H9 (cell line): ENCODE results near the gene CD300E. TPM values are rescaled to one million over a fixed set of nuclear protein-coding genes. Genes with fewer than 3 reads are reported as not detected.

ENCODE experiments used
- DNase-seq: peaks from one replicate; pipeline ENCODE4 v3.0.0-alpha.2; 2017
- H2AFZ ChIP-seq: one replicate; pipeline ENCODE4 v1.6.1; 2013; ENCODE audit warnings: mild to moderate bottlenecking, low read length, control low read depth, moderate library complexity
- H2AK5ac ChIP-seq: 2 replicates; pipeline ENCODE4 v1.6.1; 2013; ENCODE audit warnings: low read length, control low read depth, mixed read lengths; ENCODE audit not compliant: insufficient read length
- H2BK120ac ChIP-seq: one replicate; pipeline ENCODE4 v1.6.1; 2013; ENCODE audit warnings: low read depth, mild to moderate bottlenecking, low read length, control low read depth, inconsistent platforms; ENCODE audit not compliant: poor library complexity, severe bottlenecking
- H2BK12ac ChIP-seq: 2 replicates; pipeline ENCODE4 v1.6.1; 2013; ENCODE audit warnings: low read length, control low read depth, mixed read lengths, low read depth; ENCODE audit not compliant: insufficient read length
- H2BK15ac ChIP-seq: 2 replicates; pipeline ENCODE4 v1.6.1; 2013; ENCODE audit warnings: low read depth, low read length, control low read depth
- H2BK20ac ChIP-seq: one replicate; pipeline ENCODE4 v1.6.1; 2013; ENCODE audit warnings: low read depth, mild to moderate bottlenecking, low read length, control low read depth, inconsistent platforms; ENCODE audit not compliant: poor library complexity, severe bottlenecking
- H2BK5ac ChIP-seq: 2 replicates; pipeline ENCODE4 v1.6.1; 2013; ENCODE audit warnings: low read length, control low read depth, mixed read lengths; ENCODE audit not compliant: insufficient read length
- H3K14ac ChIP-seq: 2 replicates; pipeline ENCODE4 v1.6.1; 2013; ENCODE audit warnings: low read length, control low read depth; ENCODE audit not compliant: insufficient read depth
- H3K18ac ChIP-seq: 2 replicates; pipeline ENCODE4 v1.6.1; 2013; ENCODE audit warnings: low read depth, mild to moderate bottlenecking, mixed read lengths, low read length, control low read depth; ENCODE audit not compliant: insufficient read length
- H3K23ac ChIP-seq: 2 replicates; pipeline ENCODE4 v1.6.1; 2013; ENCODE audit warnings: low read length, control low read depth, mixed read lengths, low read depth; ENCODE audit not compliant: insufficient read length
- H3K23me2 ChIP-seq: 2 replicates; pipeline ENCODE4 v1.6.1; 2013; ENCODE audit warnings: low read depth, mild to moderate bottlenecking, mixed read lengths, low read length, control low read depth; ENCODE audit not compliant: insufficient read length, poor library complexity, severe bottlenecking
- H3K27ac ChIP-seq: 2 replicates; pipeline ENCODE4 v1.5.1; 2013; ENCODE audit warnings: low read length, control low read depth, mixed read lengths, low read depth; ENCODE audit not compliant: insufficient read length
- H3K27me3 ChIP-seq: 2 replicates; pipeline ENCODE4 v1.6.1; 2013; ENCODE audit warnings: low read length, control low read depth, inconsistent platforms; ENCODE audit not compliant: insufficient read depth
- H3K4ac ChIP-seq: 2 replicates; pipeline ENCODE4 v1.6.1; 2013; ENCODE audit warnings: low read depth, mild to moderate bottlenecking, control low read depth, inconsistent platforms, low read length, moderate library complexity
- H3K4me1 ChIP-seq: 2 replicates; pipeline ENCODE4 v1.6.1; 2013; ENCODE audit warnings: low read length, control low read depth, inconsistent platforms; ENCODE audit not compliant: insufficient read depth
- H3K4me2 ChIP-seq: 2 replicates; pipeline ENCODE4 v1.6.1; 2013; ENCODE audit warnings: low read length, control low read depth, mixed read lengths; ENCODE audit not compliant: insufficient read length, insufficient read depth
- H3K56ac ChIP-seq: 2 replicates; pipeline ENCODE4 v1.6.1; 2013; ENCODE audit warnings: low read depth, mild to moderate bottlenecking, mixed read lengths, low read length, control low read depth; ENCODE audit not compliant: insufficient read length
- H3K79me1 ChIP-seq: 2 replicates; pipeline ENCODE4 v1.6.1; 2013; ENCODE audit warnings: low read depth, mild to moderate bottlenecking, moderate library complexity, low read length, control low read depth, inconsistent platforms; ENCODE audit not compliant: insufficient read depth, poor library complexity, severe bottlenecking
- H3K79me2 ChIP-seq: 2 replicates; pipeline ENCODE4 v1.6.1; 2013; ENCODE audit warnings: low read length, control low read depth, inconsistent platforms; ENCODE audit not compliant: insufficient read depth
- H3K9ac ChIP-seq: 2 replicates; pipeline ENCODE4 v1.6.1; 2013; ENCODE audit warnings: low read length, control low read depth, mixed read lengths; ENCODE audit not compliant: insufficient read length; ENCODE audit errors: extremely low read depth
- H3K9me3 ChIP-seq: one replicate; pipeline ENCODE4 v1.6.1; 2013; ENCODE audit warnings: low read depth, low read length, inconsistent platforms; ENCODE audit not compliant: control insufficient read depth
- H3T11ph ChIP-seq: one replicate; pipeline ENCODE4 v1.6.1; 2013; ENCODE audit warnings: mild to moderate bottlenecking, low read length, control low read depth, inconsistent platforms
- H4K20me1 ChIP-seq: one replicate; pipeline ENCODE4 v1.6.1; 2013; ENCODE audit not compliant: control insufficient read depth, insufficient read length, insufficient read depth
- H4K5ac ChIP-seq: 2 replicates; pipeline ENCODE4 v1.6.1; 2013; ENCODE audit warnings: low read depth, mild to moderate bottlenecking, mixed read lengths, low read length, control low read depth; ENCODE audit not compliant: insufficient read length
- H4K8ac ChIP-seq: replicated peaks from 2 replicates; pipeline ENCODE4 v1.6.1; 2013; ENCODE audit warnings: low read length, control low read depth, mixed read lengths, low read depth; ENCODE audit not compliant: insufficient read length
- H4K91ac ChIP-seq: 2 replicates; pipeline ENCODE4 v1.6.1; 2013; ENCODE audit warnings: low read depth, mild to moderate bottlenecking, moderate library complexity, mixed read lengths, low read length, control low read depth; ENCODE audit not compliant: insufficient read length
- H3K27ac Mint-ChIP-seq, 3 experiments: 2 replicates in 2 of 3; 3 replicates in 1 of 3; pipeline ENCODE4 v1.8.0; 2020 to 2021; ENCODE audit warnings: mixed read lengths in 3 of 3, mild to moderate bottlenecking in 1 of 3, moderate library complexity in 1 of 3
- H3K27me3 Mint-ChIP-seq: 2 replicates; pipeline ENCODE4 v1.8.0; 2021; ENCODE audit warnings: low read depth, mild to moderate bottlenecking, moderate library complexity, mixed read lengths
- H3K36me3 Mint-ChIP-seq, 3 experiments: 2 replicates in 2 of 3; 3 replicates in 1 of 3; pipeline ENCODE4 v1.8.0; 2020 to 2021; ENCODE audit warnings: low read depth in 3 of 3, mixed read lengths in 3 of 3; ENCODE audit not compliant: insufficient read depth in 1 of 3
- H3K4me1 Mint-ChIP-seq, 2 experiments: 2 replicates each; pipeline ENCODE4 v1.8.0; 2020; ENCODE audit warnings: mixed read lengths in 2 of 2
- H3K4me3 Mint-ChIP-seq, 2 experiments: 2 replicates in 1 of 2; 3 replicates in 1 of 2; pipeline ENCODE4 v1.8.0; 2020 to 2021; ENCODE audit warnings: mild to moderate bottlenecking in 2 of 2, mixed read lengths in 2 of 2, moderate library complexity in 1 of 2
- H3K9me3 Mint-ChIP-seq, 2 experiments: 2 replicates in 1 of 2; 3 replicates in 1 of 2; pipeline ENCODE4 v1.8.0; 2020; ENCODE audit warnings: mild to moderate bottlenecking in 2 of 2, mixed read lengths in 2 of 2, moderate library complexity in 1 of 2
- CTCF ChIP-seq: fragments of 200-600 bp; sonication (generic); conservative IDR thresholded peaks from 3 replicates; pipeline ENCODE4 v1.8.0; 2021; ENCODE audit warnings: antibody characterized with exemption, mild to moderate bottlenecking
- WGBS: extraction: QIAGEN DNeasy Blood & Tissue Kit; methylation state at CpG from one replicate; pipeline ENCODE4 v1.1.7; 2013; ENCODE audit warnings: missing lambda C conversion rate, low lambda C conversion rate, mixed read lengths; ENCODE audit not compliant: insufficient read length; ENCODE audit errors: extremely low coverage; 5-methylcytosine and 5-hydroxymethylcytosine counted together
- total RNA-seq: library from RNA; stranded (reverse); gene quantifications from 2 replicates; pipeline ENCODE4 v1.2.1, GENCODE V29; 2021

The CD300E gene
- total RNA-seq, 1 experiment from 2014 or later: not detected

GRCh38 chr17:74592087-74592990 lies 31.2 kb downstream of the CD300E start, which contains the start of gene CD300LD:
CD300LD (minus strand) TSS chr17:74592283; CDS start chr17:74592202, 81 bp downstream.
- Histone ChIP-seq H3K79me2 (no peaks in the 10 kb centered on the region), H4K20me1 (no peaks in the 10 kb centered on the region), H4K91ac (no peak within 1 kb of the TSS), H3K14ac (no peak within 1 kb of the TSS; the same call in 1 of the 2 replicates), H3K79me1 (no peaks in the 10 kb centered on the region), H3K23me2 (no peaks in the 10 kb centered on the region), H3K9ac (no peak within 1 kb of the TSS), H2BK12ac (no peak within 1 kb of the TSS), H3K27ac (no peak within 1 kb of the TSS), H3K18ac (no peak within 1 kb of the TSS), H3K23ac (no peak within 1 kb of the TSS), H3T11ph (no peak within 1 kb of the TSS), H2AFZ (no peak within 1 kb of the TSS), H3K4me1 (no peaks in the 10 kb centered on the region), H2BK20ac (no peak within 1 kb of the TSS), H4K8ac (no peak within 1 kb of the TSS), H4K5ac (no peak within 1 kb of the TSS), H2BK15ac (no peak within 1 kb of the TSS), H3K27me3 (no peaks in the 10 kb centered on the region), H2AK5ac (no peak within 1 kb of the TSS), H2BK5ac (no peak within 1 kb of the TSS), H3K4me2 (no peak within 1 kb of the TSS), H3K56ac (no peak within 1 kb of the TSS), H3K9me3 (no peaks in the 10 kb centered on the region), H2BK120ac (no peak within 1 kb of the TSS), H3K4ac (no peak within 1 kb of the TSS)
- no peaks in the 10 kb centered on the region; a peak in 2 of 5 replicates for H3K9me3 Mint-ChIP-seq
- TF ChIP-seq CTCF: no peak
- no peaks in the 10 kb centered on the region for H3K36me3 Mint-ChIP-seq
- peaks cover 0 to 2% of the 10 kb centered on the region in 2 experiments; a peak in 2 of 4 replicates for H3K4me1 Mint-ChIP-seq
- peaks cover 50% of the 10 kb centered on the region for H3K27me3 Mint-ChIP-seq
- no CpG with 5 or more reads among the region's 14 CpGs for WGBS
- DNase-seq: no peak
- H3K4me3 Mint-ChIP-seq: no peak within 1 kb of the TSS; a peak in 1 of 5 replicates
- H3K27ac Mint-ChIP-seq: no peak within 1 kb of the TSS
